GM18868 (cell line): ENCODE data around the gene GIPC1.
"Not testable (repeated sequence)": the region's sequence is repeated elsewhere in the genome, so short reads cannot be mapped to it uniquely, and the experiment has no call there.

Experiments used
- ATAC-seq: cut with Tn5 transposase; IDR thresholded peaks from one replicate; pipeline ENCODE4 v1.9.1; 2021; ENCODE audit warnings: mild to moderate bottlenecking, moderate library complexity; ENCODE audit not compliant: unreplicated experiment

GIPC1 gene

DNA sequence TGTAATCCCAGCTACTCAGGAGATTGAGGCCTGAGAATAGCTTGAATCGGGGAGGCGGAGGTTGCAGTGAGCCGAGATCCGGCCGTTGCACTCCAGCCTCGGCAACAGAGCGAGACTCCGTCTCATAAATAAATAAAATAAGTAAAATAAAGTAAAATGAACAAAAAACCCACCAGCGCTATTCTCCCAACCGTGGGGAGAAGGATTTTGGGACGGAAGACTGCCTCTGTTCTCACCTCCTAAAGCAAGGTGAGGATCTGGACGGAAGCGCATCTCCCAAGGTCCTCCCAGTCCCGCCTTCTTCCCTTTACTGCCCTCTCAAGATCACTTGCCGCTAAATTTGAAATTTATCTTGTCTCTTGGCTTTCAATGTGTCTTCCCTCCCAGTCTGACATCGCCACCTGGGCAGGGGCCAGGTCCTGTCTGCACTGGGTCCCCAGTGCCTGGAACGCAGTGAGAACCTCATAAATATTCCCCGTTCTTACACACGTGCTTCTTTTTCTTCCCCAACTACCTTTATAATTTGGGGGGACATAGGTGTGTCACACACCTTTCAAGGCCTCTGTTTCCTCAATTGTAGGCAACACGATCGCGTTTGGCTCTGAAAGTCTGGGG lies 23.4 kb upstream of the GIPC1 start:
- ATAC-seq = no peak

DNA sequence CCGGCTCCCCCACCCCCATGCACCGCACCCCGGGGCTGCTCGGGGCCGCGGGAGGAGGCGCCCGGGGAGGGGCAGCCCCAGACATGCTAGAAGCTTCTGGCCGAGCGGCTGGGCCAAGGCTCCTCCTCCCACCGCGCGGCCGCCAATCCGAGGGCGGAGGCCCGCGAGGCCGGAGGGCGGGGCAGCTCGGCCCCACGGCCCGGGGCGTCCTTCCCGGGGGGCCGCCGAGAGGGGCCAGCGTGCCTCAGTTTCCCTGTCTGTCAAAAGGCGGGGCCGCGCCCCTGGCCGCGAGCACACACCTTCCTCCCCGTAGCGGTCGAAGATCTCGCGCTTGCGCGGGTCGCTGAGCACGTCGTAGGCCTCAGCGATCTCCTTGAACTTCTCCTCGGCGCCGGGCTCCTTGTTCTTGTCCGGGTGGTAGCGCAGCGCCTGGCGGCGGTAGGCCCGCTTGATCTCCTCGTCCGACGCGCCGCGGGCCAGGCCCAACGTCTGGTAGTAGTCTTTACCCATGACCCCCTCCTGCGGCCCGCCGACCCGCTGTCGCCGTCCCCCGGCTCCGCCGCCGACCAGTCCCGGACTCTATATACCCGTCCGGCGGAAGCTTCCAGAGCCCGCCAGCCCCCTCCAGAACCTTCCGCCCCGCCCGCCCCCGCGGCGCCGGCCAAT lies 22.0 kb upstream of the GIPC1 start, which contains the start of gene DNAJB1:
Gene DNAJB1 (minus strand): TSS at position 558 of the 666 bp plus-strand sequence. CDS start 48 bp downstream, at position 510.
- peak; percentile 62 for ATAC-seq

DNA sequence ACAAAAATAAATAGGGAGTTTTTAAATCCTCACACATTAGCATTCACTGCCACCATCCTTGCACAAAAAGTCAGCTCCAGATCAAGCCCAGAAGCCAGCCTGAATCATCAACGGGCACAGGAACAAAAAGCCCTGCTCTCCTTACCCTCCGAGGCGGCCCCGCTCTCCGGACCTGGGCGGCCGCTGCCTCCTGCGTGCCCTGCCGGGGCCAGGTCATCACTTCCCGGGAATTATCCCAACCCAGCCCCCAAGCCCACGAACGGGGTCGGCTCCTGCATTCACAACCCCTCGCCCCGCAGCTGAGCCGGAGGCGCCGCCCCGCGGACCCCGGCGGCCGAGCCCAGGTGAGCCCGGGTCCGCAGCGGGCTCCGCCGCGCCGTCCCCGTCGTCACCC lies 21.5 kb upstream of the GIPC1 start:
- ATAC-seq = no peak

DNA sequence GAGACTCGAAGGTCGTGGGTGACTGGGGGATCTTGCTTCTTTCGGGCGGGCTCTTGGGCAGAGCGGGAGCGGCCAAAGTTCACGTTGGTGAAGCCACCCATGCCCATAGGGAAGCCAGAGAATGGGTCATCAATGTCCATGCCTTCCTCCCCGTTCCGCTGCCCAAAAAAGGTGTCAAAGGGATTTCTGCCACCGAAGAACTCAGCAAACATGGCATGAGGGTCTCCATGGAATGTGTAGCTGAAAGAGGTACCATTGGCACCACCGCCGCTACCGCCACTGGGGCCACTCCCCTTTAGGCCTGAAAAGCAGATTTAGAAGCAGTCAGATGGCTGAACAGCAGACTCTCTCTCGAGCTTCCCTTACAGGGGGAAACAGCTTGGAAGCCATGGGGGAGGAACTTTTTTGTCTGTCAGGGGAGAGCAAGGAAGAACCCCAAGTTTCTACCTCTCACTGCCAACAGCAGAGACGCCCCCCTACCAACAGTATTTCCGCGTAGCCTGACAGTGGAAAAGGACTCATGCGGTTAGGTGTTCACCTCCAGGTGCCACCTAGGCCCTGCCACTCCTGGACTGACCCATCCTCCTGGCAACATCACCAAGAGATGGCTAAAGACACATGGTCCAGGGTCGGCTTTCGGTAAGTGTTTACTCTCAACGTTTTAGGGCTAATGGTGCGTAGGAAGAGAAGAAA lies 21.0 kb upstream of the GIPC1 start:
- ATAC-seq = no peak

DNA sequence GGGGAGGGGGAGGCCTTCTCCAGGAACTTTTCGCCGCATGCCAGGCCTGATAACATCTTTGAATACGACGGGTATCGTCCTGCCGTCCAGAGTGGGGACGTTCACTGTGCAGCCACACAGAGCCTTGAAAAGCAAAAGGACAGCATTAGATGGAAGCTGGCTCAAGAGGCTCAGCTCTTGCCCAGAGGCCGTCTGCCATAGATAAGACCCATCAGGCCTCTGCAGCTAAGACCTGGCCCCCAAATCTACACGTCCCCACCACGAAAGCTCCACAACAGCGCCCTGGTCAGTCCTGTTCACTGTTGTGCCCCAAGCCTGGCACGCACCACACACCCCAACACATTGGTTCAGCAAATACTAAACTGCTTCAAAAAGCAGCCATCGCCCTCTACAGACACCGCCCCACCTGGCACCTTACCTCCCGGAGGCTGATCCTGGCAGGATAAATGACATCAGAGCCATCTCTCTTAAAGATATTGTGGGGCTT lies 20.2 kb upstream of the GIPC1 start:
- ATAC-seq = no peak

DNA sequence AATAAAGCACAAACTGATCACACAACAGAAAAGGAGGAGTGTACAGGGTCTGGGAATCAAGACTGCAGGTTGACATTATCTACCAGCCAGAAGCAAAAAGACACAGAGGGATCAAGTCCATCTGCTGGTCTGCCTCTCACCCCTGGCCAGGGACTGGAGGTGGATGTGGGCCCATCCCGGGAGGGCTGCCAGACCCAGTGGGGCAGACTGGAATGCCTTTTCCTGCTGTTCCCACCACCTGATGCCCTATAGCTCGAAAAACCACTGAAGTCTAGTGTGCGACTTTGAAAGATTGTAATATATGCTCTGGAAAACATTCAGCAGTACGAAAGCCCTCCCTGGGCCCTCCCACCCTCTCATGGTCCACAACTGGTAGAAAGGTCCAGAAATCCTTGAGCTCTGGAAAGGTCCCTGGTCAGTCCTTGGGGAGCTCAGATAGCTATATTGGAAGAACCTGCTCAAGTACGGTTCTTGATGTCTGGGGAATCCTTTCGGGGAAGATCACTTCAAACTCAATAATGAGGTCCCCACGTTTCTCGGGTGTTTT lies 19.6 kb upstream of the GIPC1 start:
- no peak for ATAC-seq

DNA sequence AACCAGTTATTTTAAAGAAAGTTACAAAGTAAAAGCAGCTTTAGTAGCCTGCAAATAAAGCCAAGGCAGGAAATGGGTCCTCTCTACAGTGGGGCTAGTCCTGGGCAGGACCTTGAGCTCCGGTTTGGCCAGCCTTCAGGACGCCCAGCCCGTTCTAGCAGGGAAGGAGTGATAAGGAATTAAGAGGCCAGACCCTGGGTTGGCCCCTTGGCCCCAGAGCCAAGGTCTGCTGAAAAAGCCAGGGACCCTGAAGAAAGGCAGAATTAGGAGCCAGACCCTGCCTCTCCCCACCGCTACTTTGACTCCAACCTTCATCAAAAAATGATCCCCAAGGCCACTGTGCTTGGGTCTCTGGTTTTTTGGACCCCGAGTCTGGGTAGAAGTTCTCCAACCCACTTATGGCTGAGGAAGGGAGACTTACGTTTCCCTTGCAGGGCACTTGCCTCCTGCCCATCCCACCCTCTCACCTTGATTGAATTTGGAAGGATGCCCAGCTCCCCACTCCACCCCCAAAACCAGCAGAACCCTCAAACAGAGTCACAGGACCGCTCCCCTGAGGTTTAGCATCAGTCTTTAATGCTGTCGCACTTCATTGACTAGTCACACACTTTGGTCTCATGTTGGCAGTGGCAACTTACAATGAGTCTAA lies 18.4 kb upstream of the GIPC1 start:
- ATAC-seq = no peak

DNA sequence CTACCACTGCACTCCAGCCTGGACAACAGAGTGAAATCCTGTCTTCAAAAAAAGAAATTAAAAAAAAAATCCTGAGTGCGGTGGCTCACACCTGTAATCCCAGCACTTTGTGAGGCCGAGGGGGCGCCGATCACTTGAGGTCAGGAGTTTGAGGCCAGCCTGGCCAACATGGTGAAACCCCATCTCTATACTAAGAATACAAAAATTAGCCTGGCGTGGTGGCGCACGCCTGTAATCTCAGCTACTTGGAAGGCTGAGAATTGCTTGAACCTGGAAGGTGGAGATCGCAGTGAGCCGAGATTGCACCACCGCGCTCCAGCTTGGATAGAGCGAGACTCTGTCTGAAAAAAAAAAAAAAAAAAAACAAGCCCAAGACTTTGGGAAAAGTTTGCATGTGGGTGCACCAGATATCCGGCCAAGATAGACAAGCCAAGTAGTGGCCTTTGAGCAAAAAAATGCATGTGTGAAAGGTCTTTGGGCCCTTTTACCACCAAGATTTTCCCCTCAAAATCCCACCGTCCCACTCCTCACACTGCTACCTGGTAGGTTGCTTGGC lies 16.6 kb upstream of the GIPC1 start:
- no peak for ATAC-seq

DNA sequence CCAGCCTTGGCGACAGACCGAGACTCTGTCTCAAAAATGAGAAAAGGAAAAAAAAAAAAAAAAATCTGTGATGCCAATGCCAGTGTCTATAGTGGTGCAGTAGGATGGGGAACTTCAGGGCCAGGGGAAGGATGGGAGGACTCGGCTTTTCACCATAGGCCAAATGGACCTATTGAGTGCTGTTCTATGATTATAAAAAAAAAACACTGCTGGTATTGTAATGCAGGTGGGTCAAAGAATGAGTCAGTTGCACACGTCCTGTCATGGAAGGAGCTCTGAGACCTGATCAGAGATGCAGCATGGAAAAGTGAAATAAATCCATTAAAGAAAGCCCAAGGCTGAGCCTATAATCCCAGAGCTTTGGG lies 15.3 kb upstream of the GIPC1 start:
- ATAC-seq = no peak

DNA sequence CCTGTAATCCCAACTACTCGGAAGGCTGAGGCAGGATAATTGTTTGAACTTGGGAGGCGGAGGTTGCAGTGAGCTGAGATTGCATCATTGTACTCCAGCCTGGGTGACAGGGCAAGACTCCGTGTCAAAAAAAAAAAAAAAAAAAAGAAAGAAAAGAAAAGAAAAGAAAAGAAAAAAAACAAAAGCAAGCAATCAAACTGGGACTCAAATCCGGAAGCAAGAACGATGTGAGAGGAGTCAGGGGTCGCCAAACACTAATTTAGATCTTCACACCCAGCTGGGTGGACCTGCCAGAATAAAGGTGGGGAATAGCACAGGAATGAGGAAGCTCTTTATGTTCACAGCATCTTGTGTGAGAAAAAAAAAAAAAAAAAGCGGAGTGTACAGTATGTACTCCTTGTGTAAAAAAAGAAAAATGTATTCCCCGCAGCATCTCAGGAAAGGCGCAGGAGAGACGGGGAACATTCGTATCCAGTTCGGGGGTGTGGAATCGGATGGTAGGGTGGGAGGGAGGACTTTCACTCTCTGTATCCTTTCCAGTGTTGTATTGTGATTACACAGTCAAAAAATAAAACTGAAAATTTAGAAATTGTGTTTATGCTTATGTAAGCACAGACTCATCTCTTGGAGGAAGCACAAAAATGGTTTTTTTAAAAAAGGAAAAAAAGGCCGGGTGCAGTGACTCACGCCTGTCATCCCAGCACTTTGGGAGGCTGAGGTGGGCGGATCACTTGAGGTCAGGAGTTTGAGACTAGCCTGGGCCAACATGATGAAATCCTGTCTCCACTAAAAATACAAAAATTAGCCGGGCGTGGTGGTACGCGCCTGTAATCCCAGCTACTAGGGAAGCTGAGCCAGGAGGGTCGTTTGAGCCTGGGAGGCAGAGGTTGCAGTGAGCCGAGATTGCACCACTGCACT lies 14.6 kb upstream of the GIPC1 start:
- no peak for ATAC-seq

DNA sequence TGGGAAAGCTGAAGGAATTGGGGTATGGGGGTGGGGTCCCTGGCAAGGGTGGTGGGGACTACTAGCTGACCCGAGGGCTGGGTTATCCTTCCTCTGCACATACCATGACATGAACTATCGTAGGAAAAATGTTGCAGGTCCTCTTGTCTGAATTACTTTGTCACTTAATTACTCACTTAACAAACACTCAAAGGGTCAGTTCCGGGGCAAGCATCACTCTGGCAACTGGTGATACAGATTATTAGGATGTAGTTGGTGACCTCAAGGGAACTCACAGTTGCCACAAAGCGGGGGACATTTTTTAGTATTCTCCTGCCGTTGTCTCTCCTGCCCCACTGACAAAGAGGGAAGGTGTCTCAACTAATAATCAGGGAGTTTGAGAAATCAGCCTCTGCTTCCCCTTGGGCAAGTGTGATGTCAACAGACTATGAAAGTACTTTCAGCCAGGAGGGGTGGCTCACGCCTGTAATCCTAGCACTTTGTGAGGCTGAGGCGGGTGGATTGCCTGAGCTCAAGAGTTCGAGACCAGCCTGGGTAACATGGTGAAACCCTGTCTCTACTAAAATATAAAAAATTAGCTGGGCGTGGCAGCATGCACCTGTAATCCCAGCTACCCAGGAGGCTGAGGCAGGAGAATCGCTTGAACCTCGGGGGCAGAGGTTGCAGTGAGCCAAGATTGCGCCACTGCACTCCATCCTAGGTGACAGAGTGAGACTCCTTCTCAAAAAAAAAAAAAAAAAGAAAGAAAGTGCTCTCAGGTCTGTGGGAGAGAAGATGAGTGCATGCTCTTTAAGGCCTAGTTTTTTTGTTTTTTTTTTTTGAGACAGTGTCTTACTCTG lies 12.0 kb upstream of the GIPC1 start:
- ATAC-seq = no peak

DNA sequence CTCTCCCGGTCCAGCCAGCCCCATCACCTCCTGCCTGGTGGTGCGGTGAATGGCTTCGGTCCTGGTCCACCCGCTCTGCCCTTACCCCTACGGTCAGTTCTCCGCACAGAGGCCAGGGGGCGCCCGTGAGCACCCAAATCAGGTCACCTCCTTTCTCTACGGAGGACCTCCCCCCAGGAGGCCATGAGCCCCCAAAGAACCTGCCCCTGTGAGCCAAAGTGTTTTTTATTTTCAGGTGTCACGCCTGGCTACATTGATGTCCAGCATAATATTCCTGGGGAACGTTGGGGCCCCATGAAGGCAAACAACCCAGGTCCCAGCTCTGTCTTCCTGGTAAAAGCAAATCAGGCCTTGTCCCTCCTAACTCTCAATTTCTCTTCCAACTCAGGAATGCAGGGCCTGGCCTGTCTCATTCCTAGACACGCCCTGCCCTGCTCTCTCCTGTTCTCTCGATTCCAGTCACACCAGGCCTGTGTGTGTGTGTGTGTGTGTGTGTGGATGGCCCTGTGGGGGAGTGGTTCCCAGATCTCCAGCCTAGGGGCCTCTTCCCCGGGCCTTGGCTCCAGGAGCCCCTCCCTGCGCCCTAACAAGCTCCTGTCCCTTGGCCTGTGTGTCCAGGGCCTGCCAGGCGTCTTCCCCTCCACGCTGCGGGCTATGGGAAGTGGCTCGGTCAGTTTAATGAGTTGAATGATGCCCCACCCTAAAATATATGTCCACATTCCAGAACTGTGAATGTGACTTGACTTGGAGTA lies 9.7 kb upstream of the GIPC1 start:
- ATAC-seq = no peak

DNA sequence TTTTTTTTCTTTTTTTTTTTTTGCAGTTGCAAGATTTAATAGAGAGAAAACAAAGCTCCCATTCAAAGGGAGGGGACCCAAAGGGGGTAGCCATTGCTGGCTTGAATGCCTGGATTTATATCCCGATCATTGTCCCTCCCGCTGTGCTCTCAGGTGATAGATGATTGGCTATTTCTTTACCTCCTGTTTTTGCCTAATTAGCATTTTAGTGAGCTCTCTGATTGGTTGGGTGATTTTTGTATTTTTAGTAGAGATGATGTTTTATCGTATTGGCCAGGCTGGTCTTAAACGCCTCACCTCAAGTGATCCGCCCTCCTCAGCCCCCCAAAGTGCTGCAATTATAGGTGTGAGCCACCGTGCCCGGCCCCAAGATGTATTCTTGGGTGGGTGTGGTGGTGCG lies 8.6 kb upstream of the GIPC1 start:
- not testable (repeated sequence) for ATAC-seq

DNA sequence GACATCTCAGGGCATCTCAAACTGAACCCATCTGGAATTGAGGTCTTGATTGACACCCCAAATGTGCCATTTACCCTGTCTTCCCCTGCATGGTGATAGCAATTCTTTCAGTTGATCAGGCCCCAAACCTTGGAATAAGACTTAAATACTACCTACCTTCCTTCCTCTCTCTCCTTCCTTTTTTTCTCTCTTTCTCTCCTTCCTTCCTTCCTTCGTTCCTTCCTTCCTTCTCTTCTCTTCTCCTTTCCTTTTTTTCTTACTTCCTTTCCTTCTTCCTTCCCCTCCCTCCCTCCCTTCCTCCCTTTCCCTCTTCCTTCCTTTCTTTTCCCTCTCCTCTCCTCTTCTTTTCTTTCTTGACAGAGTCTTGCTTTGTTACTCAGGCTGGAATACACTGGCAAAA lies 7.4 kb upstream of the GIPC1 start:
- ATAC-seq = no peak

DNA sequence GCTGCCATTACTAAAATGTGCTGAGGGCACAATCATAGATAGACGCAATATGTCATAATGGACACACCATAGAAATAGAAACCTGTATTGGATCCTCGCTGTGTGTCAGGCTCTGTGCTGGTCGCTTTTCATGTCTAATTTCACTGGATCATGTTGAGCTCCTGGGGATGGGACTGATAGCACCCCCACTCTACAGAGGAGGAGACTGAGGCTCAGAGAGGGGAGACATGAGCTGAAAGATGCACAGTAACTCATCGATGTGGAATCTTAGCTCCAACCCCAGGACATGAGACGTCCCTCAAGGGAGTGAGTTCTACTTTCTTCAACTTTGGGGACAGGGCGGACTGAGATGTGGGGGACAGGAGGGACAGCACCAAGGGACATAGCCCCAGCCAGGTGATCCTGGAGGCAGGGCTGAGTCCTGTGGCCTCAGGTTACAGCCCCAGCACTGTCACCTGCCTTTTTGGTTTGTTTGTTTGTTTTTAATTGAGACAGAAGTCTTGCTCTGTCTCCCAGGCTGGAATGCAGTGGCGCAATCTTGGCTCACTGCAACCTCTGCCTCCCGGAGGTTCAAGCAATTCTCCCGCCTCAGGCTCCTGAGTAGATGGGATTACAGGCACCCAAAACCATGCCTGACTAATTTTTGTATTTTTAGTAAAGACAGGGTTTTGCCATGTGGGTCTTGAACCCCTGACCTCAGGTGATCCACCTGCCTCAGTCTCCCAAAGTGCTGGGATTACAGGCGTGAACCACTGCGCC lies 6.6 kb upstream of the GIPC1 start:
- no peak for ATAC-seq

DNA sequence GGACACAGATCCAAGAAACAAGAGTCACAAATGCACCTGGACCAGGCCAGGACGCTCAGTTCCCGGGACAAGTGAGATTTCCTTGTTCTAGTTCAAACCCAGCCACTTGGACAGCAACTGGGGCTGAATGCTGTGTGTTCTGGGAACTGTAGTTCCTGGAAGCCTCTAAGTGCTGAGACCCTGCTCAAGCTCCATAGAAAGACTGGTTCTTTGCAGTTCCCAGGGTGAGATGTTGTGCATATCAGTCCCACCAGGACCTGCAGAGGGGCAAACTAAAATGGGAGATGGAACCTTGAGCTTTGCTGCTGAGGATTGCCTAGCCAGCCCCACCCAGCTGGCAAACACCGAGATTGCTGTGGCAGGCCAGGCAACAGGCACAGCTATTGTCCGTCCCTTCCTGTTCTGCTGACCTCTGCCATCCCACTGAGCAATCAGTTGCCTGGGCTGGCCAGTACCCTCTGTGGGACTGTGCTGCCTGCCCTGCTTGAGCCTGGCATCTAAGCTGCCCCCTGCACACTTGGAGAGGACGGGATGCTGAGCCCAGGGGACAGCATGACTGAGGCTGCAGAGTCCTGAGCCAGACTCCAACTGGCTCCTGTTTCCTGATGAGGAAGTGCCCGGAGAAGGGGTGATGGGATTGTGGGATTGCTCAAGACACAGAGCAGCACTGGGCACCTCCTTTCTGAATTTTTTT lies 1.4 kb upstream of the GIPC1 start:
- ATAC-seq = no peak

DNA sequence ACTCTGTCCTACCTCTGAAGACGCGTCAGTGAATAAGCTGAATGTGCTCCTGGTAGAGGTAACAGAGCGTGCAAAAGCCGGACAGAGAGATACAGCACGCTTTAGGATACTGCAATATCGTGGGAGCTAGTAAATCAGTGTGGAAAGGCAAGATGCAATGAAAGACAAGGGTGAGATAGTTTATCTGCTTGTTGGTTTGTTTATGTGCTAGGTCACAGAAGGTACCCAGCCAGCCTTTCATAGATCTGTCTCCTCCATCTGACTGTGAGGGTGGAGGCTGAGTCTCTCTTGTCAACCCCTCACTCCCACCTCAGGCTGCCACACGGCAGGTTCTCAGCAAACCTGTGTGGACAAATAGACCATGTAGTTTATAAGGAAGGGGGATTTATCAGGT lies 904 bp upstream of the GIPC1 start:
- ATAC-seq = no peak
